Chondrocyte (in vitro differentiated cells): ENCODE results near the gene CADPS. TPM values are rescaled to one million over a fixed set of nuclear protein-coding genes. Genes with fewer than 3 reads are reported as not detected.

Experiments
- DNase-seq: peaks from one replicate; pipeline ENCODE4 v3.0.0; 2021; ENCODE audit warnings: mixed read lengths, low spot score
- H3K27ac Mint-ChIP-seq: one replicate; pipeline ENCODE4 v1.8.0; 2021; ENCODE audit warnings: mild to moderate bottlenecking, moderate library complexity, mixed read lengths; ENCODE audit not compliant: unreplicated experiment
- H3K27me3 Mint-ChIP-seq: 2 replicates; pipeline ENCODE4 v1.8.0; 2021; ENCODE audit warnings: low read depth, mixed read lengths
- H3K36me3 Mint-ChIP-seq: 2 replicates; pipeline ENCODE4 v1.8.0; 2021; ENCODE audit warnings: low read depth, mixed read lengths
- H3K4me1 Mint-ChIP-seq: 2 replicates; pipeline ENCODE4 v1.8.0; 2021; ENCODE audit warnings: low read depth, mild to moderate bottlenecking, mixed read lengths
- H3K4me3 Mint-ChIP-seq: one replicate; pipeline ENCODE4 v1.8.0; 2021; ENCODE audit warnings: mild to moderate bottlenecking, moderate library complexity, mixed read lengths; ENCODE audit not compliant: unreplicated experiment
- H3K9me3 Mint-ChIP-seq: 2 replicates; pipeline ENCODE4 v1.8.0; 2021; ENCODE audit warnings: low read depth, mixed read lengths
- total RNA-seq: library from RNA; stranded (reverse); gene quantifications from 3 replicates; pipeline ENCODE4 v1.2.1, GENCODE V29; 2021
- TF ChIP-seq, protein P1 (sequence below): fragments of 200-600 bp; sonication (generic); IDR thresholded peaks from 2 replicates; pipeline ENCODE4 v1.5.0; 2021; ENCODE audit warnings: antibody characterized with exemption, mild to moderate bottlenecking, moderate library complexity

CADPS gene
- total RNA-seq, 1 donor from 2014 or later: not detected

DNA sequence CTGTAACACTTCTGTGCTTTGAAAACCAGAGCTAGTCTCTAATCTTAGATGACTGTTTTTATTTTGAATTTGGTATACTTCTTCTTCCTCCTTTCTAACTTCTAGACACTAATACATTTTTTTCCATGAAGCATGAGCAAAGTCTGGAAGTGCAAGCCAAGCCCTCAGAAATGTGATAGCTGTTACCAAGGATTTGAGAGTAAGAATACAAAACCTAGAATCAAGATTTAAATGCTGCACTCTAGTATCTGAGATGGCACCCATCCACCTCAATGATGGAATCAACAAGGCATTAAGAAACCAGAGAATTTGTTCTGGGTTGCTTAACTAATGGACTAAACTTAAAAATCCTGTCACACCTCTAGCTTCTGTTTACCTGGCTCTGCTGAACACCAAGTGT is 511.0 kb downstream of the CADPS start:
- Mint-ChIP-seq H3K27me3 (peaks cover 71% of the 10 kb centered on the region), H3K4me3 (no peak overlapping the region), H3K4me1 (peaks cover 14% of the 10 kb centered on the region), H3K27ac (no peak overlapping the region), H3K9me3 (no peaks in the 10 kb centered on the region), H3K36me3 (no peaks in the 10 kb centered on the region)
- no peak for DNase-seq
- TF ChIP-seq, protein P1, sequence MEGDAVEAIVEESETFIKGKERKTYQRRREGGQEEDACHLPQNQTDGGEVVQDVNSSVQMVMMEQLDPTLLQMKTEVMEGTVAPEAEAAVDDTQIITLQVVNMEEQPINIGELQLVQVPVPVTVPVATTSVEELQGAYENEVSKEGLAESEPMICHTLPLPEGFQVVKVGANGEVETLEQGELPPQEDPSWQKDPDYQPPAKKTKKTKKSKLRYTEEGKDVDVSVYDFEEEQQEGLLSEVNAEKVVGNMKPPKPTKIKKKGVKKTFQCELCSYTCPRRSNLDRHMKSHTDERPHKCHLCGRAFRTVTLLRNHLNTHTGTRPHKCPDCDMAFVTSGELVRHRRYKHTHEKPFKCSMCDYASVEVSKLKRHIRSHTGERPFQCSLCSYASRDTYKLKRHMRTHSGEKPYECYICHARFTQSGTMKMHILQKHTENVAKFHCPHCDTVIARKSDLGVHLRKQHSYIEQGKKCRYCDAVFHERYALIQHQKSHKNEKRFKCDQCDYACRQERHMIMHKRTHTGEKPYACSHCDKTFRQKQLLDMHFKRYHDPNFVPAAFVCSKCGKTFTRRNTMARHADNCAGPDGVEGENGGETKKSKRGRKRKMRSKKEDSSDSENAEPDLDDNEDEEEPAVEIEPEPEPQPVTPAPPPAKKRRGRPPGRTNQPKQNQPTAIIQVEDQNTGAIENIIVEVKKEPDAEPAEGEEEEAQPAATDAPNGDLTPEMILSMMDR: no peak

DNA sequence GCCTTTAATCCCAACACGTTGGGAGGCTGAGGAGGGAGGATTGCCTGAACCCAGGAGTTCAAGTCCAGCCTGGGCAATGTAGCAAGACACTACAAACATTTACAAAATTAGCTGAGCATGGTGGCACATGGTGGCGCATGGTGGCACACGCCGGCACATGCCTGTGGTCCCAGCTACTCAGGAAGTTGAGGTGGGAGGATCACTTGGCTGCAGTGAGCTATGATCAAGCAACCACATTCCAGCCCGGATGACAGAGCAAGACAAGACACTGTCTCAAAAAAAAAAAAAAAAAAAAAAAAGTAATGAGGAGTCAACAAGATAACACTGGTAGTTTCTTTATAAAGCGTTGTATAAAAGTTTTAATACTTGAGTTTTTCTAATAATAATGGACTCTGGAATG is 511.9 kb downstream of the CADPS start:
- Mint-ChIP-seq H3K27ac (no peak overlapping the region), H3K4me1 (peaks cover 8% of the 10 kb centered on the region), H3K9me3 (no peaks in the 10 kb centered on the region), H3K27me3 (peaks cover 70% of the 10 kb centered on the region), H3K36me3 (no peaks in the 10 kb centered on the region), H3K4me3 (no peak overlapping the region)
- TF ChIP-seq, protein P1: no peak
- DNase-seq: no peak

DNA sequence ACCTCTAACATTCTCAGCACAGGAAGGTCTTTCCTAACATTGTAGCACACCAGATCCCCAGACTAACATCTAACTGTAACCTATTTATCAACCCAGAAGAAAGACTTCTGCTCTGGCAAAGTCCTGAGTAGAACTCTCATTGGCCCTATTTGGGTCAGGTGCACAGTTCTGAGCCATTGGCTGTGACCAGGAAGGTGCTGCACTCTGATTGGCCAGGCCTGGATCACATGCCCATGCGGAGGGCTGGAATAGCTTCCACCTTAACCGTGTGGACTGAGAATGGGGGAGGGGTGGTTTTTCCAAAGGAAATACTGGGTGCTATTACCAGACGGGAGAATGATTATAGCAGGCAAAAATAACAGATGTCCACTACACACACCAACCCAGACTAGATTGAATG is 513.4 kb downstream of the CADPS start:
- no peak overlapping the region for H3K27ac Mint-ChIP-seq
- H3K9me3 Mint-ChIP-seq: no peaks in the 10 kb centered on the region
- peaks cover 62% of the 10 kb centered on the region for H3K27me3 Mint-ChIP-seq
- no peak for DNase-seq
- no peaks in the 10 kb centered on the region for H3K4me1 Mint-ChIP-seq
- no peak overlapping the region for H3K4me3 Mint-ChIP-seq
- TF ChIP-seq, protein P1: no peak
- H3K36me3 Mint-ChIP-seq: no peaks in the 10 kb centered on the region

DNA sequence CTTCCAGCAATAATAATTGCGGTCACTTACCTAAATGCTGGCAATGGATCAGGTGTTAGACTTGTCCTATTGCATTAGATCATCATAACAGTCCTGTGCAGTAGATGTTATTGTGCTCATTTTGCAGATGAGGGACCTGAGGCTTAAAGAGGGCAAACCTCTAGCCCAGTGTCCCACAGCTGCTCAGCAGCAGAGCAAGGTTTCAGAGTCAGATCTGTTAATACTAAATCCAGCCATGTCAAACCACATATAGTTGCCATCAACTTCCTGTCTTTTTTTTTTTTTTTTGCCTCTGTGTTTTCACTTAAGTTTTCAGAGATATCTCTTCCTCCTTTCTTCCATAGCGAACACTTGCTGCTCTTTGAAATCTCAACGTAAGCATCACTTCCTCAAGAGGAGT is 514.0 kb downstream of the CADPS start:
- no peaks in the 10 kb centered on the region for H3K9me3 Mint-ChIP-seq
- no peaks in the 10 kb centered on the region for H3K36me3 Mint-ChIP-seq
- no peak overlapping the region for H3K4me3 Mint-ChIP-seq
- TF ChIP-seq, protein P1: no peak
- no peak for DNase-seq
- peaks cover 57% of the 10 kb centered on the region for H3K27me3 Mint-ChIP-seq
- no peak overlapping the region for H3K27ac Mint-ChIP-seq
- no peaks in the 10 kb centered on the region for H3K4me1 Mint-ChIP-seq

DNA sequence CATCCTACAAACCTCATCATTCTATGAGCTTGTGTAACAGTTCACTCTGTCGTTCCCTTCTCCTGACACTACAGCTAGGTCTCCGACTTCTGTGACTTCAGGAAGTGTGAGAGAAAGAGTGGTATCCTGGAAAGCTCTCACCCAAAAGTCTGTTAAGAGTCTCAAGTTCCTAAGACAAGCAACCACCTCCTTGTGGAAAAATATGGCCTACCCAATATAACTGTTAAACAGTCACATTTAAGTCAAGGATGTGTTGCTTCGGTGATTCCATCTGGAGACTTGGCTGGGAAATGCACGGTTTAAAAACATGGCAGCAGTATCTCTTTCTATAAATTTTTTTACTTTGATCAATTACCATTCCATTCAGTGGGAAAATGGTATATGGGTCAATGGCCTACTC is 515.7 kb downstream of the CADPS start:
- Mint-ChIP-seq H3K4me3 (no peak overlapping the region), H3K4me1 (no peaks in the 10 kb centered on the region), H3K9me3 (no peaks in the 10 kb centered on the region), H3K36me3 (no peaks in the 10 kb centered on the region), H3K27ac (no peak overlapping the region), H3K27me3 (peaks cover 43% of the 10 kb centered on the region)
- TF ChIP-seq, protein P1: no peak
- DNase-seq: no peak
